ENCODE measurements around the gene PITRM1.
A peak's percentile ranks its signal among the peaks of the same experiment; 100 is the strongest.
"Not testable (repeated sequence)": the region's sequence is repeated elsewhere in the genome, so short reads cannot be mapped to it uniquely, and the experiment has no call there.

The PITRM1 gene

GRCh38 chr10:3193751-3194150 is 21.2 kb upstream of the PITRM1 start:
- in situ Hi-C loops (cut with HindIII; ENCODE audit: low sequenced_read_pairs): no loop called here
- no peak for TF ChIP-seq CTCF (IDR thresholded peaks at IDR 0.05; ENCODE audit: low read depth, low read length, missing control alignments)
- H3K4me3 ChIP-seq (ENCODE audit: low read depth, low read length): no peak overlapping the region
- no peak for DNase-seq (ENCODE audit: low read depth)

GRCh38 chr10:3192856-3193635 is 20.5 kb upstream of the PITRM1 start:
- TF ChIP-seq CTCF (IDR thresholded peaks at IDR 0.05; ENCODE audit: low read depth, low read length, missing control alignments): peak; percentile 91
- in situ Hi-C loops (cut with HindIII; ENCODE audit: low sequenced_read_pairs): no loop called here
- H3K4me3 ChIP-seq (ENCODE audit: low read depth, low read length): no peak overlapping the region
- peak; percentile 55 for DNase-seq (ENCODE audit: low read depth)

GRCh38 chr10:3190817-3191216 is 18.2 kb upstream of the PITRM1 start:
- no peak overlapping the region for H3K4me3 ChIP-seq (ENCODE audit: low read depth, low read length)
- no peak for TF ChIP-seq CTCF (IDR thresholded peaks at IDR 0.05; ENCODE audit: low read depth, low read length, missing control alignments)
- no peak for DNase-seq (ENCODE audit: low read depth)
- in situ Hi-C loops (cut with HindIII; ENCODE audit: low sequenced_read_pairs): no loop called here

GRCh38 chr10:3187229-3187628 is 14.6 kb upstream of the PITRM1 start:
- H3K4me3 ChIP-seq (ENCODE audit: low read depth, low read length); in situ Hi-C loops (cut with HindIII; ENCODE audit: low sequenced_read_pairs); DNase-seq (ENCODE audit: low read depth): not testable (repeated sequence)

- TF ChIP-seq CTCF (IDR thresholded peaks at IDR 0.05; ENCODE audit: low read depth, low read length, missing control alignments): no peak
- no peak overlapping the region for H3K4me3 ChIP-seq (ENCODE audit: low read depth, low read length)
- DNase-seq (ENCODE audit: low read depth): no peak
- in situ Hi-C loops (cut with HindIII; ENCODE audit: low sequenced_read_pairs): no loop called here
Observed at GRCh38 chr10:3186368-3186767, 13.8 kb upstream of the PITRM1 start.

GRCh38 chr10:3185386-3185785 is 12.8 kb upstream of the PITRM1 start:
- TF ChIP-seq CTCF (IDR thresholded peaks at IDR 0.05; ENCODE audit: low read depth, low read length, missing control alignments): no peak
- in situ Hi-C loops (cut with HindIII; ENCODE audit: low sequenced_read_pairs): no loop called here

GRCh38 chr10:3180355-3181025 is 7.9 kb upstream of the PITRM1 start:
- H3K4me3 ChIP-seq (ENCODE audit: low read depth, low read length): no peak overlapping the region
- TF ChIP-seq CTCF (IDR thresholded peaks at IDR 0.05; ENCODE audit: low read depth, low read length, missing control alignments): no peak
- no peak for DNase-seq (ENCODE audit: low read depth)
- in situ Hi-C loops (cut with HindIII; ENCODE audit: low sequenced_read_pairs): no loop called here

More at GRCh38 chr10:3185386-3185785, 12.8 kb upstream of the PITRM1 start:
- H3K4me3 ChIP-seq (ENCODE audit: low read depth, low read length): no peak overlapping the region
- no peak for DNase-seq (ENCODE audit: low read depth)

Data from astrocyte of the cerebellum (primary cell).